GM12878 (cell line): ENCODE data around the gene RAD51B. TPM values are rescaled to one million over a fixed set of nuclear protein-coding genes. Genes with fewer than 3 reads are reported as not detected.

ENCODE experiments used
- ATAC-seq: fragments of 200-7000 bp; cut with Tn5 transposase; 3 replicates; pipeline ENCODE4 v1.9.1; 2020; ENCODE audit warnings: mild to moderate bottlenecking, moderate library complexity
- BruUV-seq: library from RNA; stranded (reverse); fragments of 400-500 nt; replicated peaks from 2 replicates; lab custom pipeline; 2021; lab: Mats Ljungman, UMichigan
- CTCF ChIA-PET: fragments of 300-600 bp; sonication (Branson Sonifier 250); formaldehyde crosslinking; extraction: SDS; loops from one replicate; lab custom pipeline; 2021; ENCODE audit warnings: inconsistent platforms; lab: Yijun Ruan, JAX
- POLR2A ChIA-PET: fragments of 350-600 bp; formaldehyde crosslinking; extraction: SDS; loops from one replicate; lab custom pipeline; 2021; ENCODE audit warnings: inconsistent platforms; lab: Charles Lee
- RAD21 ChIA-PET: fragments of 300-600 bp; sonication (Branson Sonifier 250); formaldehyde crosslinking; loops from one replicate; lab custom pipeline; 2023; ENCODE audit warnings: antibody characterized with exemption; ENCODE audit not compliant: unreplicated experiment; lab: Charles Lee
- SMC1A ChIA-PET: fragments of 300-600 bp; sonication (Branson Sonifier 250); formaldehyde crosslinking; loops from one replicate; lab custom pipeline; 2023; ENCODE audit not compliant: unreplicated experiment, uncharacterized antibody; lab: Charles Lee
- DNase-seq: peaks from one replicate; pipeline ENCODE4 v3.0.0-alpha.2; 2011; ENCODE audit warnings: low read depth, low spot score
- FAIRE-seq: peaks from 3 replicates; lab custom pipeline; 2011; peaks lifted over from hg19 to GRCh38; lab: Jason Lieb, UNC
- H2AFZ ChIP-seq: 2 replicates; pipeline ENCODE4 v1.6.0; 2011; ENCODE audit warnings: low read depth, low read length, control low read depth; ENCODE audit not compliant: control insufficient read depth
- H3K27ac ChIP-seq: 2 replicates; pipeline ENCODE4 v1.5.1; 2011; ENCODE audit warnings: control low read depth; ENCODE audit not compliant: control insufficient read depth, insufficient read depth
- H3K27me3 ChIP-seq, 2 experiments: replicated peaks in 1 of 2; 2 replicates each; pipeline versions ENCODE4 v1.6.0 to v1.6.1; 2011; ENCODE audit warnings: low read length in 1 of 2; ENCODE audit not compliant: control insufficient read depth in 2 of 2, insufficient read depth in 2 of 2
- H3K36me3 ChIP-seq, 2 experiments: 2 replicates each; pipeline ENCODE4 v1.5.1; 2011; ENCODE audit warnings: low read length in 1 of 2; ENCODE audit not compliant: control insufficient read depth in 2 of 2, insufficient read depth in 2 of 2
- H3K4me1 ChIP-seq: 2 replicates; pipeline ENCODE4 v1.6.1; 2011; ENCODE audit warnings: mild to moderate bottlenecking, low read length, moderate library complexity, mixed read lengths; ENCODE audit not compliant: control insufficient read depth, insufficient read depth
- H3K4me2 ChIP-seq: 2 replicates; pipeline ENCODE4 v1.6.0; 2011; ENCODE audit warnings: control low read depth; ENCODE audit not compliant: control insufficient read depth, insufficient read depth
- H3K4me3 ChIP-seq: fragments of 200-600 bp; sonication (generic); 2 replicates; pipeline ENCODE4 v1.5.1; 2016
- H3K79me2 ChIP-seq: 2 replicates; pipeline ENCODE4 v1.6.0; 2011; ENCODE audit warnings: low read length; ENCODE audit not compliant: control insufficient read depth, insufficient read depth
- H3K9ac ChIP-seq: 2 replicates; pipeline ENCODE4 v1.8.0; 2011; ENCODE audit warnings: low read length, control low read depth, mixed read lengths; ENCODE audit not compliant: control insufficient read depth, insufficient read depth
- H3K9me3 ChIP-seq: replicated peaks from 3 replicates; pipeline ENCODE4 v1.5.1; 2011; ENCODE audit warnings: mild to moderate bottlenecking, low read length; ENCODE audit not compliant: control insufficient read depth, insufficient read depth
- H4K20me1 ChIP-seq: 2 replicates; pipeline ENCODE4 v1.6.0; 2011; ENCODE audit not compliant: control insufficient read depth, insufficient read depth
- BHLHE40 ChIP-seq, 2 experiments: fragments of 450-650 bp in 1 of 2; IDR thresholded peaks; 2 replicates each; pipeline ENCODE4 v1.6.1; 2011 to 2017; ENCODE audit warnings: low read depth in 2 of 2, borderline replicate concordance in 1 of 2, improper control_type of control experiment in 1 of 2, low read length in 1 of 2, mild to moderate bottlenecking in 1 of 2
- CBFB ChIP-seq: IDR thresholded peaks from 2 replicates; pipeline ENCODE4 v1.6.1; 2016; ENCODE audit warnings: antibody characterized with exemption, low read depth
- CHD4 ChIP-seq: fragments of 200-600 bp; sonication (generic); IDR thresholded peaks from 2 replicates; pipeline ENCODE4 v1.6.1; 2016; ENCODE audit warnings: mild to moderate bottlenecking
- CREM ChIP-seq: IDR thresholded peaks from 2 replicates; pipeline ENCODE4 v1.6.1; 2014; ENCODE audit warnings: antibody characterized with exemption, low read depth
- EED ChIP-seq: sonication (generic); IDR thresholded peaks from 2 replicates; pipeline ENCODE4 v1.6.1; 2016; ENCODE audit warnings: antibody characterized with exemption, low read depth
- EGR1 ChIP-seq, 2 experiments: IDR thresholded peaks; 1 replicate in 1 of 2; 2 replicates in 1 of 2; pipeline ENCODE4 v1.6.1; 2011 to 2012; ENCODE audit warnings: low read depth in 2 of 2, low read length in 2 of 2, borderline replicate concordance in 1 of 2, mild to moderate bottlenecking in 1 of 2, moderate library complexity in 1 of 2
- HDGF ChIP-seq: fragments of 450-650 bp; IDR thresholded peaks from 2 replicates; pipeline ENCODE4 v1.6.1; 2016; ENCODE audit warnings: antibody characterized with exemption
- LARP7 ChIP-seq: fragments of 450-650 bp; IDR thresholded peaks from 2 replicates; pipeline ENCODE4 v1.6.1; 2017; ENCODE audit warnings: mild to moderate bottlenecking
- MEF2B ChIP-seq: fragments of 450-650 bp; IDR thresholded peaks from 2 replicates; pipeline ENCODE4 v1.6.1; 2018; ENCODE audit warnings: mild to moderate bottlenecking, moderate library complexity; ENCODE audit not compliant: partially characterized antibody, poor library complexity, severe bottlenecking
- NFYB ChIP-seq: IDR thresholded peaks from 2 replicates; pipeline ENCODE4 v1.6.1; 2011; ENCODE audit warnings: low read depth, mild to moderate bottlenecking, low read length, improper control_type of control experiment, moderate library complexity; ENCODE audit not compliant: insufficient read depth
- SMAD5 ChIP-seq: IDR thresholded peaks from 2 replicates; pipeline ENCODE4 v1.6.1; 2016; ENCODE audit warnings: antibody characterized with exemption, low read depth
- STAT1 ChIP-seq: fragments of 450-650 bp; conservative IDR thresholded peaks from 2 replicates; pipeline ENCODE4 v1.6.1; 2014; ENCODE audit warnings: antibody characterized with exemption, mild to moderate bottlenecking
- TBL1XR1 ChIP-seq: IDR thresholded peaks from 2 replicates; pipeline ENCODE4 v1.6.1; 2012; ENCODE audit warnings: low read depth, low read length, improper control_type of control experiment
- TCF12 ChIP-seq: IDR thresholded peaks from 2 replicates; pipeline ENCODE4 v1.6.1; 2011; ENCODE audit warnings: low read depth, mild to moderate bottlenecking, low read length
- TCF7 ChIP-seq: IDR thresholded peaks from 2 replicates; pipeline ENCODE4 v1.6.1; 2014; ENCODE audit warnings: antibody characterized with exemption, borderline replicate concordance
- USF2 ChIP-seq: IDR thresholded peaks from 2 replicates; pipeline ENCODE4 v1.6.1; 2011; ENCODE audit warnings: low read depth, low read length, improper control_type of control experiment, borderline replicate concordance
- ZBED1 ChIP-seq: IDR thresholded peaks from 2 replicates; pipeline ENCODE4 v1.6.1; 2016; ENCODE audit warnings: borderline replicate concordance
- ZZZ3 ChIP-seq: IDR thresholded peaks from 2 replicates; pipeline ENCODE4 v1.6.1; 2011; ENCODE audit warnings: low read depth; ENCODE audit not compliant: control insufficient read depth, insufficient read length
- in situ Hi-C: fragments of 300-500 bp; cut with MboI; formaldehyde crosslinking; loops from 9 replicates; pipeline ENCODE4 v1.14.3; 2018; ENCODE audit warnings: mixed read lengths
- intact Hi-C: fragments of 100-400 bp; cut with micrococcal nuclease; formaldehyde crosslinking; loops from one replicate; pipeline ENCODE4 v1.14.2; 2022; ENCODE audit not compliant: unreplicated experiment
- polyA plus RNA-seq, 11 experiments: library from polyadenylated mRNA; depleted of rRNA in 4 of 11; unstranded in 6 of 11; stranded (reverse) in 5 of 11; fragments of >200 nt; fragmentation: Nextera tagmentation in 4 of 11; fragmentation: Illumina TruSeq in 1 of 11; extraction: Ambion mirVana in 4 of 11; extraction: Trizol in 1 of 11; gene quantifications; 1 replicate in 1 of 11; 2 replicates in 10 of 11; pipeline versions ENCODE4 v1.2.1 to v1.2.3, GENCODE V29; 2011 to 2016; ENCODE audit warnings: inconsistent platforms in 2 of 11, missing spikeins in 2 of 11, low read depth in 1 of 11
- total RNA-seq, 4 experiments: library from RNA; depleted of rRNA in 3 of 4; stranded (reverse); fragments of >200 nt in 3 of 4; fragmentation: Illumina TruSeq in 1 of 4; extraction: Trizol in 1 of 4; gene quantifications; 2 replicates each; pipeline versions ENCODE4 v1.2.1 to v1.2.3, GENCODE V29; 2013 to 2021
- TF ChIP-seq, protein P1 (sequence below): fragments of 450-650 bp; IDR thresholded peaks from 2 replicates; pipeline ENCODE4 v1.6.1; 2016; ENCODE audit warnings: mild to moderate bottlenecking
- TF ChIP-seq, protein P2 (sequence below): fragments of 450-650 bp; IDR thresholded peaks from 2 replicates; pipeline ENCODE4 v1.6.1; 2017; ENCODE audit warnings: borderline replicate concordance
- TF ChIP-seq, protein P3 (sequence below): fragments of 450-650 bp; IDR thresholded peaks from 2 replicates; pipeline ENCODE4 v1.6.1; 2017; ENCODE audit warnings: low read depth, mild to moderate bottlenecking, moderate library complexity

The RAD51B gene
- total and polyA plus RNA-seq, 10 of the 15 experiments (the other 5 are each of a cell fraction or from before 2014, with no cell fraction given): 9.8 to 26.8 (median 21.3) TPM

- H3K27ac ChIP-seq: peak overlapping the region; percentile 6
- H3K9me3 ChIP-seq: no peaks in the 10 kb centered on the region
- ATAC-seq: no peak
- no peak for FAIRE-seq
- H3K4me1 ChIP-seq: peaks cover 69% of the 10 kb centered on the region
- ChIA-PET POLR2A (interaction anchor here (0.6 to 3.0 kb wide), 4 partner anchors 9 to 18 kb away, joined by 3 to 12 read pairs (median 6); no protein-coding TSS in a partner anchor), SMC1A (interaction anchor here (0.6 to 6.6 kb wide), 14 partner anchors 9 to 170 kb away, joined by 3 to 48 read pairs (median 10); no protein-coding TSS in a partner anchor), CTCF (interaction anchor here (0.9 to 2.6 kb wide), 6 partner anchors 9 to 403 kb away, joined by 3 to 8 read pairs (median 6); no protein-coding TSS in a partner anchor), RAD21 (interaction anchor here (0.9 to 1.8 kb wide), 10 partner anchors 9 to 65 kb away, joined by 3 to 7 read pairs (median 4); no protein-coding TSS in a partner anchor)
- in situ Hi-C loops (no loop called here), intact Hi-C loops (loop anchor here (2.0 kb wide), 1 partner anchor 24 kb away; no protein-coding TSS in a partner anchor)
- no TSS peak for BruUV-seq
- DNase-seq: no peak
- H3K27me3 ChIP-seq: no peaks in the 10 kb centered on the region
- 0 out of 2 replicates have a peak overlapping the region, but pooled peaks have one; percentile 3 for H3K4me3 ChIP-seq
- no peak overlapping the region for H2AFZ ChIP-seq
- H3K9ac ChIP-seq: no peak overlapping the region
- H3K79me2 ChIP-seq: no peaks in the 10 kb centered on the region
- H3K36me3 ChIP-seq: no peaks in the 10 kb centered on the region
- H4K20me1 ChIP-seq: no peaks in the 10 kb centered on the region
- H3K4me2 ChIP-seq: peak overlapping the region; percentile 53; the same call in 1 of the 2 replicates
- TF ChIP-seq CREM (no peak), HDGF (no peak), MEF2B (peak; percentile 69), NFYB (no peak), EGR1 (IDR thresholded peaks at IDR 0.05; ENCODE audit: borderline replicate concordance in 1 of 2, low read depth in 2 of 2, low read length in 2 of 2) (no peak), ZBED1 (no peak), TCF12 (no peak), ZZZ3 (no peak), BHLHE40 (IDR thresholded peaks at IDR 0.05; ENCODE audit: borderline replicate concordance in 1 of 2, low read depth in 2 of 2, low read length in 1 of 2) (no peak), EED (peak; percentile 86), CBFB (no peak), SMAD5 (no peak), TBL1XR1 (no peak), USF2 (no peak), STAT1 (no peak), CHD4 (no peak), TCF7 (no peak), LARP7 (no peak)
- TF ChIP-seq, protein P1, sequence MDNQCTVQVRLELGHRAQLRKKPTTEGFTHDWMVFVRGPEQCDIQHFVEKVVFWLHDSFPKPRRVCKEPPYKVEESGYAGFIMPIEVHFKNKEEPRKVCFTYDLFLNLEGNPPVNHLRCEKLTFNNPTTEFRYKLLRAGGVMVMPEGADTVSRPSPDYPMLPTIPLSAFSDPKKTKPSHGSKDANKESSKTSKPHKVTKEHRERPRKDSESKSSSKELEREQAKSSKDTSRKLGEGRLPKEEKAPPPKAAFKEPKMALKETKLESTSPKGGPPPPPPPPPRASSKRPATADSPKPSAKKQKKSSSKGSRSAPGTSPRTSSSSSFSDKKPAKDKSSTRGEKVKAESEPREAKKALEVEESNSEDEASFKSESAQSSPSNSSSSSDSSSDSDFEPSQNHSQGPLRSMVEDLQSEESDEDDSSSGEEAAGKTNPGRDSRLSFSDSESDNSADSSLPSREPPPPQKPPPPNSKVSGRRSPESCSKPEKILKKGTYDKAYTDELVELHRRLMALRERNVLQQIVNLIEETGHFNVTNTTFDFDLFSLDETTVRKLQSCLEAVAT: no peak
- TF ChIP-seq, protein P2, sequence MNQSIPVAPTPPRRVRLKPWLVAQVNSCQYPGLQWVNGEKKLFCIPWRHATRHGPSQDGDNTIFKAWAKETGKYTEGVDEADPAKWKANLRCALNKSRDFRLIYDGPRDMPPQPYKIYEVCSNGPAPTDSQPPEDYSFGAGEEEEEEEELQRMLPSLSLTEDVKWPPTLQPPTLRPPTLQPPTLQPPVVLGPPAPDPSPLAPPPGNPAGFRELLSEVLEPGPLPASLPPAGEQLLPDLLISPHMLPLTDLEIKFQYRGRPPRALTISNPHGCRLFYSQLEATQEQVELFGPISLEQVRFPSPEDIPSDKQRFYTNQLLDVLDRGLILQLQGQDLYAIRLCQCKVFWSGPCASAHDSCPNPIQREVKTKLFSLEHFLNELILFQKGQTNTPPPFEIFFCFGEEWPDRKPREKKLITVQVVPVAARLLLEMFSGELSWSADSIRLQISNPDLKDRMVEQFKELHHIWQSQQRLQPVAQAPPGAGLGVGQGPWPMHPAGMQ: no peak
- TF ChIP-seq, protein P3, sequence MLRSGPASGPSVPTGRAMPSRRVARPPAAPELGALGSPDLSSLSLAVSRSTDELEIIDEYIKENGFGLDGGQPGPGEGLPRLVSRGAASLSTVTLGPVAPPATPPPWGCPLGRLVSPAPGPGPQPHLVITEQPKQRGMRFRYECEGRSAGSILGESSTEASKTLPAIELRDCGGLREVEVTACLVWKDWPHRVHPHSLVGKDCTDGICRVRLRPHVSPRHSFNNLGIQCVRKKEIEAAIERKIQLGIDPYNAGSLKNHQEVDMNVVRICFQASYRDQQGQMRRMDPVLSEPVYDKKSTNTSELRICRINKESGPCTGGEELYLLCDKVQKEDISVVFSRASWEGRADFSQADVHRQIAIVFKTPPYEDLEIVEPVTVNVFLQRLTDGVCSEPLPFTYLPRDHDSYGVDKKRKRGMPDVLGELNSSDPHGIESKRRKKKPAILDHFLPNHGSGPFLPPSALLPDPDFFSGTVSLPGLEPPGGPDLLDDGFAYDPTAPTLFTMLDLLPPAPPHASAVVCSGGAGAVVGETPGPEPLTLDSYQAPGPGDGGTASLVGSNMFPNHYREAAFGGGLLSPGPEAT: 0 out of 2 replicates have a peak, but pooled peaks have one; percentile 31
Observed at GRCh38 chr14:68337279-68337678, 517.7 kb downstream of the RAD51B start.
